NOMO-1 (cell line): ENCODE results near the gene CTIF.

Experiments used
- DNase-seq, 2 experiments: peaks; one replicate each; lab custom pipeline; 2025; ENCODE audit not compliant: unreplicated experiment in 2 of 2; lab: John Stamatoyannopoulos, UW

The CTIF gene

GRCh38 chr18:48675912-48676311 is 137.1 kb downstream of the CTIF start:
- DNase-seq = no peak

- peak; percentile 82 to 88 for DNase-seq
Measured at GRCh38 chr18:48676346-48676745, 137.5 kb downstream of the CTIF start.

DNA sequence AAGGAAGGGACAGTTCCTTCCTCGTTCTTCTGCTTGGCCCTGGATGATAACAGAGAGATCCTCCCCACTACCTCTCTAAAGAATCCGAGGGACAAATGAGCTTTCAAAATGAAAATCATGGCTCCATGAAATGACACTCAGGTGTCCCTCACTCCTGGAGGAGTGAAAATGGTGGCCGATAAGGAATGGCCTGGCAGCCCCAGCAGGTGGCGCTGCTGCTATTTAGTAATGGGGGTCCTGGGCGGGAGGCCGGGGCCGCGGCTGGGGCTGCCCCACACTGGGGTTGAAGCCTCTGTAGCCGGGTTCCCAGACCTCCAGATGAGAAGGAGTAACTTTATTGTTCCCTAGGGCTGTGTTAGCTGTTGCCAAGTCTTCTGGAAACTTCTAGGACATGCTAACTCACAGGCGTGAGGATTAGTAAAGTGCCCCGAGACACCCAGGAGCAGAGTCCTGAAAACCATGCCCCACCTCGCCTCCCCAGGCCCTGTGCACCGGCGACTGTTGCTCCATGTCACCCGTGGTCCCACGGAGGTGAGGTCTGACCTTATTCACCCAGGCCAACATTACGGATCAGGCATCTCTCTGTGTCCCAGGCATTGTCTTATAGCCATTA is 138.0 kb downstream of the CTIF start:
- DNase-seq = peak; percentile 74 to 80

DNA sequence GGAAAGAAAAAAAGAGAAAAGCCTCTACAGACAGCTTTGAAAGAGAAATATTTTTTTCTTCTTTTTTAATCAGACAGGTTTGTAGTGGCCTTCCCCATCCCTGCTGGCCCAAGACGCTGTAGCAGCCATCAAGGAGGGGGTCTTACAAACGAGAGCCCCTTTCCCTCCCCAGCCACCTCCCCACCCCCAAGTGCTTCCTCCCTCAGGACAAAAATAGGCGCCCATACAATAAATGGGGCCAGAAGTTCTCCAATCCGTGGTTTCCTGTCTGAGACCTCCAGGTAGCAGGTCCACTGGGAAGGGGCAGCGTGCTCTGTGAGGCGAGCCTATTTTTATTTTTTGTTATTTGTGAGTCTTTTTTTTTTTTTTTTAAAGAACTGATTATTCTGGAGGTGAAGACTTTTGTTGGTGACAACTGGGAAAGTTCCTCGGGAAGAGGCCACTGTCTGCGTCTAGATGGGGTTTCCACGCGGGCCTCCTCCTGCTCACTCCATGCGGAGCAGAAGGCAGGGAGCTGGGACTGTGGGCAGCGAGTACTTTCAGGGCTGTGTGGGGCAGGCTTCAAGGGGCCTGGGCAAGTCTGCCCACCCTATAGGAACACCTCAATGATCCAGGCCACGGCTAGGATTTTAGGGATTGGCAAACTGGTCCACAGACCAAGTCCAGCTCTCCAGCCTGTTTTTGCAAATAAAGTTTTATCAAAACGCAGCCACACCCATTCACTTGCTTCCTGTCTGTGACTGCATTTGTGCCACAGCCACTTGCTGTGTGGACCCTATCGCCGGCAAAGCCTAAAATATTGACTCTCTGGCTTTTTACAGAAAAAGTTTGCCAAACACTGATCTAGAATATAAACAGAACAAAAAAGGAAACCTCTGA is 139.6 kb downstream of the CTIF start:
- peak in 1 of 2 experiments; percentile 49 for DNase-seq

DNA sequence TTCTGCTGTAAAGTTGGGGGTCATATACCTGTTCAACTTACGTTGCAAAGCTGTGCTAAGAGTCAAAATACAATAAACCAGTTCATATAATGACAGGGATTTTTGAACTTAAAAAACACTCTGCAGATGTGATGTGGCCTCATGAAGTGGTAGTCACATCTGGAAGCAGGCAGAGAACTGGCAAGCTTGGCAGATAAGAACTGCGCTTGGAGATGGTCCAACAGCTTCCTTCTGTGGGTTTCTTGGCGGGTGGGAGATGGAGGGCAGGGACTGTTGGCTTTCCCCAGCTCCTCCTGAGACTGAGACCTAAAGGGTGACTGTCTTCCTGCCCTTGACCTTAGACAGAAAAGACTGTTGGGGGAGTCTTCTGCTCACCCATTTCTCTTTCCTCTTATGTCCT is 140.4 kb downstream of the CTIF start:
- DNase-seq = no peak

GRCh38 chr18:48680339-48681250 is 141.8 kb downstream of the CTIF start:
- no peak for DNase-seq

- no peak for DNase-seq
Measured at GRCh38 chr18:48682768-48683167, 143.9 kb downstream of the CTIF start.

GRCh38 chr18:48683197-48683596 is 144.4 kb downstream of the CTIF start:
- no peak for DNase-seq

DNA sequence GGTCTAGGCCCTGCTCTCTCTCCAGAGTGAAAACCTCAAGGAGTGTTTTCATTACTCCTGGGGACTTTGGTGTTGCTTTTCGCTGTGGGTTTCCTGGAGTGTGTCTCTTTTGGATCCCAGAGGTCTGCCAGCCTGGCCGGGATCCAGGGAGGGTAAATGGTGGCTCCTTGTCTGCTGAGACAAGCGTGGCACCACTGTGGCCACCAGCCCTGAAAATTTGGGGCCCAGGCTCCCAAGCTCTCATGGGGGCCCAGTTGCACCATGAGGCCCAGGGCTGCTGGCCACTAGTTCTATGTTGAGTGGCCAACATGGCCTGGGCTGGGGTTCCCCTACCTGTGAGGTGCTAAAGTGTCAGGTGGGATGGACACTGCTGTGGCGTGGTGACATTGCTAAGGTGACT is 144.8 kb downstream of the CTIF start:
- DNase-seq = no peak

DNA sequence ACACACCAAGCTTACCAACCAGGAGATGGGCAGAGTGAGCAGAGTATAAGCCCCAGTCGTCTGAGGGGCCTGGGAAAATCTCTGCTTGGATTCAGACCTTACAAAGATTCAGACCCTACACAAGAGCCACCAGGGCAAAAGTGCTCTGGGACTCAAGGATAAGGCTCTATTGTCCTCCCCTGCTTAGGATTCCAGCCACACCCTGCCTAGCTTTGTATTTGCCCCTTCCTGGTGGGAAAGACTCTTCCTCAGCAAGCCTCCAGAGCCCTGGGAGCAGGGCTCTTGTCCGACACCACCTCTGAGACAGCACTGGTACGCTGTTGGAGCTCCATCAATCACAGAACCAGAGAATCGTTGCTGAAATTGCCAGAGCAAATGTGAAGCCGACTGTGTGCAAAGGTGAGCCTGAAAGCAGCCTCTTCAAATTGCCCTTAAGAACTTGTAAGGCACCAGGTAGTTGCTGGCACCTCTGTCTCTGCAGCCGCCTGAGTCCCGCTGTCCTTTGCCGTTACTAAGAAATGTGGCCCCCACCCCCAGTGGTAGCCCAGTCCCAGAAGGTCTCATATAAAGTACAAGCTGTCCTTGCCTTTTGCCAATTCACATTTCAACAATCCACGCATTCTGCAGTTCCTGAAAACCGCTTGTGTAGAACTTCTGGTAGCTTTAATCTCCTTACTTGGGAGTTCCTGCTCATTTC is 148.7 kb downstream of the CTIF start:
- no peak for DNase-seq

DNA sequence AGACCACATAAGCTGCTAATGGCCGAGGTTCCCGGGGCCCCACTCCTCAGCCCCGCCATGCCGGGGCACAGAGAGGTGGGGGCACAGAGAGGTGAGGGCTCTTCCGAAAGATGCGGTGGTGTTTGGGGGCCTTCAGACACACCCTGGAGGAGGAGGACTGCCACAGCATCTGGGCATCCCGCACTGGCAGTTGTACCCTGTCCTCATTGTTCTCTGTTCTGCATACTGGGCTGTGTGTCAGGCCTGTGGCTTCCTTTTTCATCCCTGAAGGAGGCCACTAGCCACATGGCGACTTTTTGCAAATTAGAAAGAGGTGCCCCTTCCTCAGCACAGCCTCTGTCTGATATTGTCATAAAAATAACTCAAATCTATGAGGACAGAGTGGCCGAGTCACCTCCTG is 150.1 kb downstream of the CTIF start:
- no peak for DNase-seq

DNA sequence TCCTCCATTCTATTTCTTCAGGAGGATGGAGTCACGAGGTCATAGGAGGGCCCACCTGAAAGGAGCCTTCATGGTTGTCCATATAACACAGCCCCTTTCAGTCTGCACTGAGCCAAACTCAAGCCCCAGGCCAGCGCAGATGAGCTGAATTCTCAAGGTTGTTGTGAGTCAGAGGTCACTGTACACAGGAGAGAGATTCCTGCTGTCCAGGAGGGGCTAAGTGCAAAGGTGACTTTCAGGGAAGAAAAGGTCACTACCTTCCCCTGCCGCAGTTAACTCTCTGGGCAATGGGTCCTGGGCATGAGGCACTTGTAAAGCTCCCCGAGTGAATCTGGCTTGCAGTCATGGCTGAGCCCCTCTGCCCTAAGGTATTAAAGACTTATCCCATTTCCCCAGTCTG is 150.7 kb downstream of the CTIF start:
- no peak for DNase-seq

DNA sequence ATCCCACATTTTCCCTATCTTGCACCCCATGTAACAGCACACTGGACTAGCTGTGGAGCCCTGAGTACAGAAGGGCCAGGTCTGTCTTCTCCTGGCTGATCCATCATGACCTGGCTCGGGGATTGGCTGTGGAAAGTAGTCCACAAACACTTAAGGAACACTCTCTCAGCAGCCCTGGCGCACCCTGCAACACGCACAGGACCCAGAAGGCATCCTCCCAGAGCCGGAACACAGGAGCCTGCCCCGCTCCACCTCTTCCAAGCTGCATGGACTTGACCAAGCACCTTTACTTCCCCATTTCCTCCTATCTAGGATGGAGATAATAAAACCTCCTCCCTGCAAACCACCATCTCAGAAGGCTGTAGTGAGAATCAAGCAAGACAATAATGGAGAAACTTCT is 151.7 kb downstream of the CTIF start:
- no peak for DNase-seq

DNA sequence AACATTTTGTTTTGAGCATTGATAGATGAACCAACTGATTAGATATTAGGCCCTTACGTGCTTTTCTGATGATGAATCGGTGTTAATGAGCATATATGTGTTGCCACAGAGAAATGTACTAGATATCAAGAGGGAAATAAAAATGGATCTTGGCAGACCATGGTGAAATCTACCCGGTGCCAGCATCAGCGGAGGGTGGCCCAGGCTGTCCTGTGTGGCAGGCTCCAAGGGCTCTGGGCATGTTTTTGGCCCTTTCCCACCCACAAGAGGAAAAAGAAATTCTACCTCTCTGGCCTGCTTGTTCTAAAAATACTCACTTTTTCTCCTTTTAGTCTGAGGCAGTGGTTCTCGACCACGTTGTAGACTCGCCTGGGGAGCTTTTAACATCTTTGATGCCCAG is 154.2 kb downstream of the CTIF start:
- DNase-seq = no peak

DNA sequence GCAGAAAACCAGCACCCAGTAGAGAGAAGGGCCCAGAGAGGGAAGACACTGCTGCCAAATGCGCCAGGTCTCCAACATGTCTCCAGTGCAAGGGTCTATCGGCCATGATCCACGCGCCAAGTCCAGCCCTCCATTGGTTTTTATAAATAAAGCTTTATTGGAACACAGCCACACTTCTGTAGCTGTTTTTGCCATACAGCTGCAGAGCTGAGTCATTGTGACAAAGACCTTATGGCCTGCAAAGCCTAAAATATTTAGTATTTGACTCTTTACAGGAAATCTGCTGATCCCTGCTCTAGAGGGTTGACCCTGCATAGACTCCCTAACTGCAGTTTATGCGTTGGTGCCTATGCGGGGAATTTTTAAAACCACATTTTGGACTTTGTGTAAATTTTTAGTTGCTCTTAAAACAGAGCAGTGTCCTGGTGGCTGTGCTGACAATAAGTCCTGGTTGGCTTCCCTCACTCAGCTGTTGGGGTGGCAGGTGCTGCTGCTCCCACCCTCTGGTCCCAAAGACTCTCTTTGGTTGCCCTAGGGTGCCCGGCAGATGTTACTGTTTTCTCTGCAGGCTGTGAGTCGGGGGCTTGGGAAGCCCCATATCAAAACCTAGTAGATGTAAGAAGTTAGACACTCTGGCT is 154.9 kb downstream of the CTIF start:
- DNase-seq = no peak

DNA sequence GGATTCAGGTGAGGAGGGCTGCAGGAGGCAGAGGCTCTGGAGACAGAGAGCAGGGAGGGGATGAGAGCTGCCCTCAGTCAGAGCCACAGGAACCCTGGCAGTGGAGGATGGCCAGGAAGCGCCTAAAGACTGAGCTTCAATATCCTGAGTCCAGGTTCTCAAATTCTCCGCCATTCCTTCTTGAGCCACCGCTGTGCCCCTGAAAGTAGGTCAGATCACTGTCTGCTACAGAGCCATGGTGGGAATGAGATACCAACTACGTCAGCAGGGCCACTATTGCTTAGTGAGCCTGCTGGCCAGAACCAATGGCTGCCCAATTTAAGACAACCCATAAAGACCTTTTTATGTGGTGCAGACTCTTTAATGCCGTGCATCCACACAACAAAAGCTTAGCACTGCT is 155.5 kb downstream of the CTIF start:
- no peak for DNase-seq

GRCh38 chr18:48695671-48696070 is 156.8 kb downstream of the CTIF start:
- DNase-seq = no peak

DNA sequence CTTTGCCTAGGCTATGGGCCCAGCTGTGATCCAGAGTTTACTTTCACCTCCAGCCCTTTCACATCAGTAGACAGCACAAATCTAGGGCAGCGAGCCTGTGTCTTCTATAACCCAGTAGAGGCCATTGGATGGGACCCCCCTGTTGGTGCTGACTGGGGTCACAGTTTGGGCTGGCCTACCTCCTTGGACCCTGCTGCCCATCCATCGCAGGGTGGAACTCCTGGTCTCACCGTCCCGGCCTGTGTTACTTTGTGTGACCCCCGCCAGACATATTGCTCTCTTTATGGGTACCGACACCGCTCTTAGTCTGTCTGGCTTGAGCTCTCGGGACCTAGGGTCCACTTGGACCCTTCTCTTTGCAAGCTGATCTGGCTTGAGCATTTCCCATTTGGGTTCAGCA is 157.4 kb downstream of the CTIF start:
- no peak for DNase-seq

- no peak for DNase-seq
Measured at GRCh38 chr18:48697441-48697840, 158.6 kb downstream of the CTIF start.

GRCh38 chr18:48698707-48699106 is 159.9 kb downstream of the CTIF start:
- peak; percentile 14 to 62 for DNase-seq
